ENCODE measurements around the gene OLIG2.

DNA sequence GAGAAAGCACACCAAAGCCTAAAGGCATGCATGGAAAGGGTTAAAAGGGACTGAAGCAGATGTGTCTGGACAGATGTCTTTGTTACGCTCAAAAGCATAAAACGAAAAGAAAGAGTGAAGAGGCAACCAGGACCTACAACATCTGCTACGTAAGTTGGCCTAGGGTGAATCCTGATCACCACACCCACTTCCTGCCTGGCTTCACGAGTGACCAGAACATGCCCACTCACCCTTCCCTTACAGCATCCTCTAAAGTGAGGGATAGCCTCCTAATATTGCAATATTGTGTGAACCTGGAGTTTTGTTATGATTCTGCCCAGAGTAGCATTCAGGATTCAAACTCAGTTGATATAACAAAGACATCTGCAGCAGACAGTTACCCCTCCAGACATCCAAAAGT lies 10.6 kb upstream of the OLIG2 start:
- TF ChIP-seq, protein P1, sequence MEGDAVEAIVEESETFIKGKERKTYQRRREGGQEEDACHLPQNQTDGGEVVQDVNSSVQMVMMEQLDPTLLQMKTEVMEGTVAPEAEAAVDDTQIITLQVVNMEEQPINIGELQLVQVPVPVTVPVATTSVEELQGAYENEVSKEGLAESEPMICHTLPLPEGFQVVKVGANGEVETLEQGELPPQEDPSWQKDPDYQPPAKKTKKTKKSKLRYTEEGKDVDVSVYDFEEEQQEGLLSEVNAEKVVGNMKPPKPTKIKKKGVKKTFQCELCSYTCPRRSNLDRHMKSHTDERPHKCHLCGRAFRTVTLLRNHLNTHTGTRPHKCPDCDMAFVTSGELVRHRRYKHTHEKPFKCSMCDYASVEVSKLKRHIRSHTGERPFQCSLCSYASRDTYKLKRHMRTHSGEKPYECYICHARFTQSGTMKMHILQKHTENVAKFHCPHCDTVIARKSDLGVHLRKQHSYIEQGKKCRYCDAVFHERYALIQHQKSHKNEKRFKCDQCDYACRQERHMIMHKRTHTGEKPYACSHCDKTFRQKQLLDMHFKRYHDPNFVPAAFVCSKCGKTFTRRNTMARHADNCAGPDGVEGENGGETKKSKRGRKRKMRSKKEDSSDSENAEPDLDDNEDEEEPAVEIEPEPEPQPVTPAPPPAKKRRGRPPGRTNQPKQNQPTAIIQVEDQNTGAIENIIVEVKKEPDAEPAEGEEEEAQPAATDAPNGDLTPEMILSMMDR (IDR thresholded peaks at IDR 0.05) = no peak
- TF ChIP-seq POLR2A (IDR thresholded peaks at IDR 0.05) = no peak

Measured in vagina (tissue), 2 donors.